Measurements from ENCODE around the gene ATG4B. TPM values are rescaled to one million over a fixed set of nuclear protein-coding genes. Genes with fewer than 3 reads are reported as not detected.

The ATG4B gene
- total RNA-seq, 1 donor from 2014 or later, result 130 TPM

GRCh38 chr2:241666627-241667400, 29.3 kb downstream of the ATG4B start:
- DNase-seq (ENCODE audit: low spot score), result no peak

GRCh38 chr2:241668354-241668753, 30.9 kb downstream of the ATG4B start:
- DNase-seq (ENCODE audit: low spot score), result no peak

GRCh38 chr2:241668839-241669238, 31.3 kb downstream of the ATG4B start:
- DNase-seq (ENCODE audit: low spot score), result no peak

GRCh38 chr2:241670333-241671110, 33.0 kb downstream of the ATG4B start:
- DNase-seq (ENCODE audit: low spot score), result no peak

- no peak for DNase-seq (ENCODE audit: low spot score)
Measured at GRCh38 chr2:241671457-241672240, 34.2 kb downstream of the ATG4B start.

GRCh38 chr2:241672243-241673188, 35.0 kb downstream of the ATG4B start:
- DNase-seq (ENCODE audit: low spot score), result no peak

GRCh38 chr2:241673189-241673663, 35.7 kb downstream of the ATG4B start:
- no peak for DNase-seq (ENCODE audit: low spot score)

GRCh38 chr2:241673797-241674725, 36.6 kb downstream of the ATG4B start:
- DNase-seq (ENCODE audit: low spot score), result no peak

- DNase-seq (ENCODE audit: low spot score), result no peak
Measured at GRCh38 chr2:241675885-241676284, 38.4 kb downstream of the ATG4B start.

GRCh38 chr2:241676665-241677064, 39.2 kb downstream of the ATG4B start:
- DNase-seq (ENCODE audit: low spot score), result no peak

GRCh38 chr2:241677392-241677791, 39.9 kb downstream of the ATG4B start:
- DNase-seq (ENCODE audit: low spot score), result no peak

- no peak for DNase-seq (ENCODE audit: low spot score)
Measured at GRCh38 chr2:241678307-241678706, 40.8 kb downstream of the ATG4B start.

GRCh38 chr2:241678784-241679540, 41.5 kb downstream of the ATG4B start:
- DNase-seq (ENCODE audit: low spot score), result no peak

GRCh38 chr2:241680044-241680443, 42.6 kb downstream of the ATG4B start:
- no peak for DNase-seq (ENCODE audit: low spot score)

GRCh38 chr2:241680827-241681599, 43.5 kb downstream of the ATG4B start:
- DNase-seq (ENCODE audit: low spot score), result peak; percentile 25

- DNase-seq (ENCODE audit: low spot score), result no peak
Measured at GRCh38 chr2:241686324-241686649, 48.8 kb downstream of the ATG4B start.

GRCh38 chr2:241686650-241687425, 49.3 kb downstream of the ATG4B start, which contains the start of gene DTYMK:
TSS of gene DTYMK (minus strand) at chr2:241686815. CDS start at chr2:241686783, 32 bp downstream.
- peak; percentile 97 for DNase-seq (ENCODE audit: low spot score)

- no peak for DNase-seq (ENCODE audit: low spot score)
Measured at GRCh38 chr2:241689306-241689705, 51.8 kb downstream of the ATG4B start.

All from mucosa of gallbladder (tissue), 1 donor.